Ishikawa (cell line): ENCODE results near the gene RARA.

Source experiments
- CEBPB ChIP-seq: IDR thresholded peaks from 2 replicates; pipeline ENCODE4 v1.6.1; 2012
- CREB1 ChIP-seq: IDR thresholded peaks from 2 replicates; pipeline ENCODE4 v1.6.1; 2012; ENCODE audit warnings: low read depth
- EGR1 ChIP-seq: IDR thresholded peaks from 2 replicates; pipeline ENCODE4 v1.6.1; 2012
- EP300 ChIP-seq: IDR thresholded peaks from 2 replicates; pipeline ENCODE4 v1.6.1; 2012; ENCODE audit warnings: borderline replicate concordance
- FOXM1 ChIP-seq: IDR thresholded peaks from 2 replicates; pipeline ENCODE4 v1.6.1; 2012; ENCODE audit warnings: low read depth, borderline replicate concordance
- MAX ChIP-seq: IDR thresholded peaks from 2 replicates; pipeline ENCODE4 v1.6.1; 2012
- NFIC ChIP-seq: IDR thresholded peaks from 2 replicates; pipeline ENCODE4 v1.6.1; 2012
- RAD21 ChIP-seq: IDR thresholded peaks from 2 replicates; pipeline ENCODE4 v1.6.1; 2012; ENCODE audit warnings: low read depth
- REST ChIP-seq: IDR thresholded peaks from 2 replicates; pipeline ENCODE4 v1.6.1; 2012; ENCODE audit warnings: low read depth, mild to moderate bottlenecking
- TAF1 ChIP-seq: IDR thresholded peaks from 2 replicates; pipeline ENCODE4 v1.6.1; 2012; ENCODE audit warnings: low read depth, mild to moderate bottlenecking
- TCF12 ChIP-seq: IDR thresholded peaks from 2 replicates; pipeline ENCODE4 v1.6.1; 2012; ENCODE audit warnings: low read depth
- TEAD4 ChIP-seq: IDR thresholded peaks from 2 replicates; pipeline ENCODE4 v1.6.1; 2012
- USF1 ChIP-seq: IDR thresholded peaks from 2 replicates; pipeline ENCODE4 v1.6.1; 2012
- YY1 ChIP-seq: IDR thresholded peaks from 2 replicates; pipeline ENCODE4 v1.6.1; 2012; ENCODE audit warnings: low read depth
- ZBTB7A ChIP-seq: IDR thresholded peaks from 2 replicates; pipeline ENCODE4 v1.6.1; 2012; ENCODE audit warnings: low read depth

RARA gene

GRCh38 chr17:40307740-40308239, 1.2 kb upstream of the RARA start:
- TF ChIP-seq TAF1 = no peak
- TF ChIP-seq RAD21 = no peak
- TF ChIP-seq YY1 = no peak
- no peak for TF ChIP-seq TCF12
- no peak for TF ChIP-seq NFIC
- TF ChIP-seq EGR1 = no peak
- TF ChIP-seq ZBTB7A = no peak
- TF ChIP-seq CREB1 = no peak

DNA sequence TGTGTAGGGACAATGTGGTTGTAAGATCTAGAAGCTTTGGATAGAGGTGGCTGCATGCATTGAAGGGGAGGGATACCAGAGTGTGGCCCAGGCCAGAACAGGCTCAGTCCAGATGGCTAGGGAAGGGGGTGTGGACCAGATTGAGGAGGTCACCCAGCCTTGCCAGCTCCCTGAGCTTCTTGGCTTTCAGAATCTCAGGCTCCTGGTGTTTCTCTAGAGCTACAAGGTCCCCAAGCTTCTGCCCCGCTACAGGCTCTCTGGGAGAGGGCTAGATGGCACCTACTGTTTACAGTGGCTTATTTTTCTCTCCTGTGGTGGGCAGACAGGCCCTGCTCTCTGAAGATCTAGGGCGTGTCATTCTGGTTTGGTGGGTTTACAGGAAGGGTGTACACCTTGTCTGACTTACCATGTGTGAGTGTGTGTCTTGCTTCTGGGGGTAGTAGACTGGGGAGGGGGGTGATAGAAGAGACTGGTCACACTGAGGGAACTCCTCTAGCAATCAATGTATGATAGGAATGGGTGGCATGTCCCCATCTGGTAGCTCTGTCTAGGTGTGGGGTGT, 1.1 kb downstream of the RARA start:
- TF ChIP-seq NFIC (0 out of 2 replicates have a peak, but pooled peaks have one; percentile 20), ZBTB7A (0 out of 2 replicates have a peak, but pooled peaks have one; percentile 20), TEAD4 (no peak)

DNA sequence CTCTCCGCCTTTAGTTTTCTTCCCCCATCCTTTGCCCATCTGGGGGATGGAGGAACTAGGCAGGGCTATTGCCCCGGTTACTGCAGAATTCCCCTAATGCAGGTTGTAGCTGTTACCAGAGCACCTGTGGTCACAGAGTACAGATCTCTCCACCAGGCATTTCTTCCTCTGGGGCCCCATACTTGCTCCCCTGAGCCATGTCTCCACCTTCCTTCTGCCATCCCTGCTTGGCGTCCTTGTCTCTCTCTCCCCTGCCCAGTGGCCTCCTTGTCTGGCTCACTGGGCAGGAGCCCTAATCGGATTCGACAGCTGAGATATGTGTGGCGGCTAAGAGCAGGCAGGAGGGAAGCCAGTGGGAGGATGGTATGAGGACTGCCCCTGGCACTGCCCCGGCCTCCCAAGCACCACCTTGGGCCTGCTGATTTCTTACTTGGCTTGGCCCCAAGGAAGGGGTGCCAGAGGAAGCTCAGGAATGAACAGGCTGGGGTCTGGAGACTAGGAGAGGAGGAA, 2.0 kb downstream of the RARA start:
- TF ChIP-seq TEAD4 (no peak), REST (no peak), TCF12 (no peak)

- TF ChIP-seq NFIC (peak; percentile 98), USF1 (no peak), FOXM1 (peak; percentile 67; the same call in 1 of the 2 replicates), RAD21 (no peak), CEBPB (peak; percentile 39; the same call in 1 of the 2 replicates), TCF12 (peak; percentile 95), EP300 (peak; percentile 91), TAF1 (no peak), TEAD4 (peak; percentile 79), ZBTB7A (peak; percentile 95; the same call in 1 of the 2 replicates), MAX (peak; percentile 75)
These were observed 2.6 kb downstream of the RARA start for GRCh38 chr17:40311575-40311974.

DNA sequence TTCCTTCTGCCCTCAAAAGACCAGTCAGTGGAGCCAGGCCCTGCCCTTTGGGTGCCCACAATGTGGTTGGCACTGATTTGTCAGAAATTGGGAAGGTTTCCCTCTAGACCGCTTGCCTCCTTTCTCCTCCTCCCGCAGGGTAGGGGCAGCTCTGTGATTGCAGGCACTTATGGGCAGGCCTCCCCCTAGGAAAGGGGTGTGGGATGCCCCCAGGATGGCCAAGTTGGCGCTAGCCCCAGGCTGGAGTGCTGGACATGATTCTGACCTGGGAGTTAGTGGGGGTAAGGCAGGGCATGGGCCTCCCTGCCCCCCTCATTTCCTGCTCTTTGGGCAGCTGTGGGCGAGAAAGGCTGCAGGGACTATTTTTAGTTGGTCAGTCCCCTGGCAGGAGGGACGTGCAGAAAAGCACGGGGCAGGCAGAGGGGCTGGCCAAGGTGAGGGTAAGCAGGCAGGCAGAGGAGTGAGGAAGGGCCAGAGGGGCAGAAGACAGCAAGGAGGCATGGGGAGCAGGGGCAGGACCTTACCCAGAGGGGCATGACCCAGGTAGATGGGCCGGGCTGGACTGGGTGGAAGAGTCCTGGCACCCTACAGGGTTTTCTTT, 3.3 kb downstream of the RARA start:
- TF ChIP-seq NFIC = 0 out of 2 replicates have a peak, but pooled peaks have one; percentile 30
- no peak for TF ChIP-seq ZBTB7A

GRCh38 chr17:40312893-40313667, 4.1 kb downstream of the RARA start:
- TF ChIP-seq EGR1 = no peak
- no peak for TF ChIP-seq REST
- TF ChIP-seq USF1 = no peak
- TF ChIP-seq NFIC = no peak
- TF ChIP-seq FOXM1 = no peak
- 0 out of 2 replicates have a peak, but pooled peaks have one; percentile 23 for TF ChIP-seq ZBTB7A
- TF ChIP-seq YY1 = no peak
